Smooth muscle cell of the brain vasculature (primary cell): Measurements from ENCODE around the gene ARHGEF17.

Experiments
- DNase-seq: peaks from one replicate; pipeline ENCODE4 v3.0.0-alpha.2; 2012; ENCODE audit warnings: low read depth, low spot score

ARHGEF17 gene

GRCh38 chr11:73406131-73406530 lies 98.1 kb downstream of the ARHGEF17 start:
- DNase-seq = no peak

GRCh38 chr11:73406619-73407018 lies 98.5 kb downstream of the ARHGEF17 start:
- DNase-seq = no peak

GRCh38 chr11:73409431-73409830 lies 101.4 kb downstream of the ARHGEF17 start:
- DNase-seq = no peak

GRCh38 chr11:73410627-73411026 lies 102.6 kb downstream of the ARHGEF17 start:
- DNase-seq = no peak

GRCh38 chr11:73411031-73411430 lies 103.0 kb downstream of the ARHGEF17 start:
- no peak for DNase-seq

GRCh38 chr11:73412308-73412707 lies 104.2 kb downstream of the ARHGEF17 start:
- DNase-seq = no peak

GRCh38 chr11:73413256-73413655 lies 105.2 kb downstream of the ARHGEF17 start:
- no peak for DNase-seq

GRCh38 chr11:73414977-73415651 lies 107.0 kb downstream of the ARHGEF17 start:
- no peak for DNase-seq

- DNase-seq = no peak
These were observed 108.0 kb downstream of the ARHGEF17 start for GRCh38 chr11:73415854-73416615.

- no peak for DNase-seq
These were observed 108.7 kb downstream of the ARHGEF17 start for GRCh38 chr11:73416786-73417185.
